ENCODE measurements around the gene PRRC2B.

The PRRC2B gene

DNA sequence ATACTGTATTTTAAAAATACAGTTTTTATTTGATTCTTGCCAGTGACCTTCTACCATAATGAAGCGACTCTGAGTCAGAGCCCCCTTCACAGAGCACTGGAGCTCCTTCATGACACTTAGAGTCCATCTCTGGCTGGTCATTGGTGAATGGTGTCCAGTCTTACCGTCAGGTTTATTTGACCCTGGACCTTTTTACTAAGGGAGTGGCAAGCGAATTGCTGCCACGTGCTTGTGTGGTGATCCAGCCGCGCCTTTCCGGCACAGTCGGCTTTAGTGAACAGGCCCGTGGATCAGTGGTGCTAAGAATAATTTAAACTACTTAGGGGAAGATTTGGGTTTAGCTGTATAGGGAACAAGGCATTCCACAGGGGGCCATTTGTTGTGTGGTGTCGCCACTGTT, 48.5 kb downstream of the PRRC2B start:
- TF ChIP-seq, protein P1, sequence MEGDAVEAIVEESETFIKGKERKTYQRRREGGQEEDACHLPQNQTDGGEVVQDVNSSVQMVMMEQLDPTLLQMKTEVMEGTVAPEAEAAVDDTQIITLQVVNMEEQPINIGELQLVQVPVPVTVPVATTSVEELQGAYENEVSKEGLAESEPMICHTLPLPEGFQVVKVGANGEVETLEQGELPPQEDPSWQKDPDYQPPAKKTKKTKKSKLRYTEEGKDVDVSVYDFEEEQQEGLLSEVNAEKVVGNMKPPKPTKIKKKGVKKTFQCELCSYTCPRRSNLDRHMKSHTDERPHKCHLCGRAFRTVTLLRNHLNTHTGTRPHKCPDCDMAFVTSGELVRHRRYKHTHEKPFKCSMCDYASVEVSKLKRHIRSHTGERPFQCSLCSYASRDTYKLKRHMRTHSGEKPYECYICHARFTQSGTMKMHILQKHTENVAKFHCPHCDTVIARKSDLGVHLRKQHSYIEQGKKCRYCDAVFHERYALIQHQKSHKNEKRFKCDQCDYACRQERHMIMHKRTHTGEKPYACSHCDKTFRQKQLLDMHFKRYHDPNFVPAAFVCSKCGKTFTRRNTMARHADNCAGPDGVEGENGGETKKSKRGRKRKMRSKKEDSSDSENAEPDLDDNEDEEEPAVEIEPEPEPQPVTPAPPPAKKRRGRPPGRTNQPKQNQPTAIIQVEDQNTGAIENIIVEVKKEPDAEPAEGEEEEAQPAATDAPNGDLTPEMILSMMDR (IDR thresholded peaks at IDR 0.05; ENCODE audit: low read depth, low read length, missing control alignments) = no peak
- no peak for DNase-seq (ENCODE audit: low read depth)
- in situ Hi-C loops (cut with HindIII; ENCODE audit: low sequenced_read_pairs) = loop anchor here (25.0 kb wide), 1 partner anchor 305 kb away; the partner anchor contains the start of gene NUP214
- H3K4me3 ChIP-seq (ENCODE audit: low read depth, low read length) = no peak overlapping the region

DNA sequence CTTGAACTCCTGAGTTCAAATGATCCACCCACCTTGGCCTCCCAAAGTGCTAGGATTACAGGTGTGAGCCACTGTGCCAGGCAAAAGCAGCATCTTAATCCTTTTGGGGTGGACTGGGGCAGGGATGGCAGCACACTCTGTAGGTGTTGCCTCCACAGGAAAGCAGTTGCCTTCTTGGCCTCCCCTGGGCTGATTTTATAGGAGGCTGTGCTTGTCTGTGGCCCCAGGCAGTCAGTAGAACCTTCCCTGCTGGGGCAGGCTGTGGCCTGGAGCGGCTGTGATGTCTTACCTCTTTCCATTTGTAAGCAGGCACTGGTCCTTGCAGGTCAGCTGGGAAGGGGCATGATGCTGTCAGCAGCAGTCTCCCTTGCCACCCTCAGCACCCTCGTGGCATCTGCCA, 49.8 kb downstream of the PRRC2B start:
- no peak overlapping the region for H3K4me3 ChIP-seq (ENCODE audit: low read depth, low read length)
- no peak for DNase-seq (ENCODE audit: low read depth)
- TF ChIP-seq, protein P1 (IDR thresholded peaks at IDR 0.05; ENCODE audit: low read depth, low read length, missing control alignments) = no peak
- in situ Hi-C loops (cut with HindIII; ENCODE audit: low sequenced_read_pairs) = loop anchor here (25.0 kb wide), 1 partner anchor 306 kb away; the partner anchor contains the start of gene NUP214

DNA sequence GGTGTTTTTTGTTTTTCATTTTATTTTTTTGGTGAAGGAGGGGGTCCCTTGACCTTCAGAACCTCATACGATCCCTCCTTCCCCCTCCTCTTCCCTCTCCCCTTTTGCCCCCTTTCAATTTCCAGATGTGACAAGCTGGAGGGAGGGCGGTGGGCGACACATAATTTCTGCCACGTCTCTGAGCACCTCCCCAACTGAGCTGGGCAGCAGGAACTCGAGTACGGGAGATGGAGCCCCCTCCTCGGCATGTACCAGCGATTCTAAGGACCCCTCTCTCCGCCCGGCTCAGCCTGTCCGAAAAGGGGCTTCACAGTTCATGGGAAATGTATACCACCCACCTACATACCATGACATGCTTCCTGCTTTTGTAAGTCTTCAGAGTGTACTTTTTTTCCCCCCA, 52.4 kb downstream of the PRRC2B start:
- no peak for DNase-seq (ENCODE audit: low read depth)
- in situ Hi-C loops (cut with HindIII; ENCODE audit: low sequenced_read_pairs) = loop anchor here (25.0 kb wide), 1 partner anchor 309 kb away; the partner anchor contains the start of gene NUP214
- TF ChIP-seq, protein P1 (IDR thresholded peaks at IDR 0.05; ENCODE audit: low read depth, low read length, missing control alignments) = no peak
- no peak overlapping the region for H3K4me3 ChIP-seq (ENCODE audit: low read depth, low read length)

DNA sequence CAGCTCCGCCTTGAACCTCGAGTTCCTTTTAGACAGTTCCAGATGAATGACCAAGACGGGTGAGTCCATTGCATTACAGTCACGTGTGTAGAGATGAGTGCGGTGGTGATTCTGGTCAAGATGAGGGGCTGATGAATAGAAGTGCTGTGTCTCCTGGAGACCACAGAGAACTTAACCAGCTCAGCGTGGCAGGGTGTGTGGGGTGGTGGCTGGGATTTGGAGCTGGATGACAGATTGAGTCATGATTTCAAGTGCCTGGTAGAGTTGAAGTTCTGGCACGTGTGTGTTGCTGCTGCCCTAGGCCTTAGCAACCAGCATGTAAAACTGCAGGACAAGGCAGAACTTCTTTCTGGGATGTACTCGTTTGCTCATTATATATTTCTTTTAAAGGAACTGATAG, 53.3 kb downstream of the PRRC2B start:
- no peak overlapping the region for H3K4me3 ChIP-seq (ENCODE audit: low read depth, low read length)
- TF ChIP-seq, protein P1 (IDR thresholded peaks at IDR 0.05; ENCODE audit: low read depth, low read length, missing control alignments) = no peak
- no peak for DNase-seq (ENCODE audit: low read depth)
- in situ Hi-C loops (cut with HindIII; ENCODE audit: low sequenced_read_pairs) = loop anchor here (25.0 kb wide), 1 partner anchor 310 kb away; the partner anchor contains the start of gene NUP214

DNA sequence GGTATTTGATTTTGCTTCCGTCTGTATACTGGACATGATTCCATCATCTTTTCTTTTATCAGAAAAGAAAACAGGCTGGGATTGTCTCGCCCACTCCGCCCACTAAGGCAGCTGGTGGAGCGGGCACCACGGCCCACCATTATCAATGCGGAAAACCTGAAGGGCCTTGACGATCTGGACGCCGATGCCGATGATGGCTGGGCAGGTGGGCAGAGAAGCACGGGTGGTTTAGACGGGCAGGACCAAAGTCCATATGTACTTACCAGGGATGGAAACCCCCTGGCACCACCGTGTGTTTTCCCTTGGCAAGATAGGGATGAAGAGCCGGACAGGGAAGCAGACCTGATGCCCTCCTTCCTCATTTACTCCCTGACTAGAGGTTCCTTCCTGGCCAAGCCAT, 53.7 kb downstream of the PRRC2B start:
- TF ChIP-seq, protein P1 (IDR thresholded peaks at IDR 0.05; ENCODE audit: low read depth, low read length, missing control alignments) = no peak
- in situ Hi-C loops (cut with HindIII; ENCODE audit: low sequenced_read_pairs) = loop anchor here (25.0 kb wide), 1 partner anchor 310 kb away; the partner anchor contains the start of gene NUP214
- H3K4me3 ChIP-seq (ENCODE audit: low read depth, low read length) = no peak overlapping the region
- no peak for DNase-seq (ENCODE audit: low read depth)

DNA sequence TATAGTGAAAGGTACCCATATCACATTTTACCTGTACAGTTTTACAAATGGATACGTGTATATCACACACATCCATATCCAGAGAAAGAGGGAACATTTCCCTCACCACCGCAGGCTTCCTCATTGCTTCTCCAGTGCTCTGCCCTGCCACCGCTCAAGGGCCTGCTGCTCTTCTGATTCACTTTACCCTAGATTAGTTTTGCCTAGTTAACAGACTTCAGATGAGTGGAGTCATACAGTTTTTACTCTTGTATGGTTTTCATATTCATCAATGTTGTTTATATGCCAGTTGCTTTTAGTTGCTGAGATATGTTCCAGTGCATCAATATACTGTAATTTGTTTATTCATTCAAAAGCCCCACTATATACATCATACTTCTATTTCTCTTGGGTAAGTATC, 54.9 kb downstream of the PRRC2B start:
- no peak for DNase-seq (ENCODE audit: low read depth)
- TF ChIP-seq, protein P1 (IDR thresholded peaks at IDR 0.05; ENCODE audit: low read depth, low read length, missing control alignments) = no peak
- in situ Hi-C loops (cut with HindIII; ENCODE audit: low sequenced_read_pairs) = loop anchor here (25.0 kb wide), 1 partner anchor 312 kb away; the partner anchor contains the start of gene NUP214
- no peak overlapping the region for H3K4me3 ChIP-seq (ENCODE audit: low read depth, low read length)

Data from astrocyte of the cerebellum (primary cell).